PC-9 (cell line): ENCODE measurements around the gene CASKIN1. TPM values are rescaled to one million over a fixed set of nuclear protein-coding genes. Genes with fewer than 3 reads are reported as not detected.

Source experiments
- BruUV-seq: library from RNA; stranded (reverse); fragments of 400-500 nt; replicated peaks from 2 replicates; lab custom pipeline; 2021; lab: Mats Ljungman, UMichigan
- CTCF ChIA-PET: fragments of 300-600 bp; sonication (Branson Sonifier 250); formaldehyde crosslinking; loops from one replicate; lab custom pipeline; 2022; ENCODE audit warnings: antibody characterized with exemption; lab: Charles Lee
- POLR2A ChIA-PET: fragments of 300-600 bp; sonication (Branson Sonifier 250); formaldehyde crosslinking; loops from one replicate; lab custom pipeline; 2022; ENCODE audit warnings: antibody characterized with exemption; ENCODE audit not compliant: unreplicated experiment; lab: Charles Lee
- DNase-seq, 2 experiments: peaks; one replicate each; pipeline versions ENCODE4 v3.0.0 to v3.0.0-alpha.2; 2015 to 2022; ENCODE audit warnings: mixed read lengths in 1 of 2
- H2AFZ ChIP-seq: fragments of 200-600 bp; sonication (generic); 2 replicates; pipeline ENCODE4 v1.8.1; 2017; ENCODE audit warnings: antibody characterized with exemption
- H3F3A ChIP-seq: fragments of 200-600 bp; sonication (generic); 2 replicates; pipeline ENCODE4 v1.8.1; 2017; ENCODE audit warnings: antibody characterized with exemption, mild to moderate bottlenecking, low read depth; ENCODE audit not compliant: insufficient read depth
- H3K27ac ChIP-seq: fragments of 200-600 bp; sonication (generic); 2 replicates; pipeline ENCODE4 v1.6.1; 2016; ENCODE audit warnings: mixed run types
- H3K27me3 ChIP-seq: fragments of 200-600 bp; sonication (generic); 2 replicates; pipeline ENCODE4 v1.6.1; 2016; ENCODE audit warnings: low read depth, mixed run types; ENCODE audit not compliant: insufficient read depth
- H3K36me3 ChIP-seq: fragments of 200-600 bp; sonication (generic); 2 replicates; pipeline ENCODE4 v1.6.1; 2016; ENCODE audit warnings: low read depth, mixed run types
- H3K4me1 ChIP-seq: fragments of 200-600 bp; sonication (generic); replicated peaks from 2 replicates; pipeline ENCODE4 v1.6.1; 2016; ENCODE audit warnings: mixed run types; ENCODE audit not compliant: insufficient read depth
- H3K4me2 ChIP-seq: fragments of 200-600 bp; sonication (generic); 2 replicates; pipeline ENCODE4 v1.6.1; 2017; ENCODE audit warnings: mixed run types
- H3K4me3 ChIP-seq: fragments of 200-600 bp; sonication (generic); 2 replicates; pipeline ENCODE4 v1.6.1; 2016; ENCODE audit warnings: mixed run types
- H3K79me2 ChIP-seq: fragments of 200-600 bp; sonication (generic); 2 replicates; pipeline ENCODE4 v1.6.1; 2017; ENCODE audit warnings: low read depth, mixed run types
- H3K9me2 ChIP-seq: fragments of 200-600 bp; sonication (generic); 2 replicates; pipeline ENCODE4 v1.8.1; 2017; ENCODE audit warnings: mild to moderate bottlenecking; ENCODE audit not compliant: insufficient read depth
- H3K9me3 ChIP-seq: fragments of 200-600 bp; sonication (generic); 2 replicates; pipeline ENCODE4 v1.8.1; 2016; ENCODE audit warnings: low read depth; ENCODE audit not compliant: insufficient read depth
- H4K20me1 ChIP-seq: fragments of 200-600 bp; sonication (generic); 2 replicates; pipeline ENCODE4 v1.8.1; 2017; ENCODE audit not compliant: insufficient read depth
- EZH2 ChIP-seq: fragments of 200-600 bp; sonication (generic); IDR thresholded peaks from 2 replicates; pipeline ENCODE4 v1.8.0; 2017; ENCODE audit warnings: antibody characterized with exemption, low read depth
- intact Hi-C: fragments of 100-400 bp; cut with micrococcal nuclease; formaldehyde crosslinking; loops from one replicate; pipeline ENCODE4 v1.10.0; 2022; ENCODE audit not compliant: unreplicated experiment
- total RNA-seq: library from RNA; stranded (reverse); gene quantifications from 2 replicates; pipeline ENCODE4 v1.2.3, GENCODE V29; 2021
- TF ChIP-seq, protein P1 (sequence below): fragments of 200-600 bp; sonication (generic); conservative IDR thresholded peaks from 2 replicates; pipeline ENCODE4 v1.6.1; 2017; ENCODE audit warnings: mixed run types, antibody characterized with exemption, mild to moderate bottlenecking, moderate library complexity

Gene CASKIN1
- total RNA-seq, 1 experiment from 2014 or later: 2.1 TPM

- Histone ChIP-seq H3K9me3 (no peaks in the 10 kb centered on the region), H3K27ac (no peak overlapping the region), H3K27me3 (no peaks in the 10 kb centered on the region), H3K4me1 (peaks cover 9% of the 10 kb centered on the region), H2AFZ (no peak overlapping the region), H3F3A (peaks cover 9% of the 10 kb centered on the region; the same call in 1 of the 2 replicates), H3K4me2 (no peak overlapping the region), H3K79me2 (peaks cover 20% of the 10 kb centered on the region), H3K4me3 (no peak overlapping the region), H3K9me2 (no peaks in the 10 kb centered on the region), H4K20me1 (peaks cover 25% of the 10 kb centered on the region), H3K36me3 (0 out of 2 replicates have a peak, but pooled peaks cover 9% of the 10 kb centered on the region)
- BruUV-seq: no TSS peak
- ChIA-PET POLR2A (no interaction called here), CTCF (no interaction called here)
- no peak for DNase-seq
- TF ChIP-seq EZH2: no peak
- TF ChIP-seq, protein P1, sequence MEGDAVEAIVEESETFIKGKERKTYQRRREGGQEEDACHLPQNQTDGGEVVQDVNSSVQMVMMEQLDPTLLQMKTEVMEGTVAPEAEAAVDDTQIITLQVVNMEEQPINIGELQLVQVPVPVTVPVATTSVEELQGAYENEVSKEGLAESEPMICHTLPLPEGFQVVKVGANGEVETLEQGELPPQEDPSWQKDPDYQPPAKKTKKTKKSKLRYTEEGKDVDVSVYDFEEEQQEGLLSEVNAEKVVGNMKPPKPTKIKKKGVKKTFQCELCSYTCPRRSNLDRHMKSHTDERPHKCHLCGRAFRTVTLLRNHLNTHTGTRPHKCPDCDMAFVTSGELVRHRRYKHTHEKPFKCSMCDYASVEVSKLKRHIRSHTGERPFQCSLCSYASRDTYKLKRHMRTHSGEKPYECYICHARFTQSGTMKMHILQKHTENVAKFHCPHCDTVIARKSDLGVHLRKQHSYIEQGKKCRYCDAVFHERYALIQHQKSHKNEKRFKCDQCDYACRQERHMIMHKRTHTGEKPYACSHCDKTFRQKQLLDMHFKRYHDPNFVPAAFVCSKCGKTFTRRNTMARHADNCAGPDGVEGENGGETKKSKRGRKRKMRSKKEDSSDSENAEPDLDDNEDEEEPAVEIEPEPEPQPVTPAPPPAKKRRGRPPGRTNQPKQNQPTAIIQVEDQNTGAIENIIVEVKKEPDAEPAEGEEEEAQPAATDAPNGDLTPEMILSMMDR: no peak
- intact Hi-C loops: no loop called here
These were observed 26.3 kb downstream of the CASKIN1 start for GRCh38 chr16:2170080-2170479.

- Histone ChIP-seq H3K36me3 (0 out of 2 replicates have a peak, but pooled peaks cover 9% of the 10 kb centered on the region), H2AFZ (no peak overlapping the region), H3F3A (peaks cover 27% of the 10 kb centered on the region), H3K4me2 (no peak overlapping the region), H3K79me2 (peaks cover 37% of the 10 kb centered on the region), H3K9me2 (no peaks in the 10 kb centered on the region), H3K27me3 (no peaks in the 10 kb centered on the region), H3K9me3 (no peaks in the 10 kb centered on the region), H4K20me1 (peaks cover 39% of the 10 kb centered on the region), H3K27ac (no peak overlapping the region), H3K4me3 (no peak overlapping the region), H3K4me1 (peaks cover 31% of the 10 kb centered on the region)
- no TSS peak for BruUV-seq
- no peak for TF ChIP-seq EZH2
- TF ChIP-seq, protein P1: no peak
- intact Hi-C loops: no loop called here
- CTCF ChIA-PET: no interaction called here
- no peak for DNase-seq
- POLR2A ChIA-PET: interaction anchor here (0.7 kb wide), 1 partner anchor 300 kb away, joined by 3 read pairs; no protein-coding TSS in a partner anchor
These were observed 29.3 kb downstream of the CASKIN1 start for GRCh38 chr16:2167068-2167638.

DNA sequence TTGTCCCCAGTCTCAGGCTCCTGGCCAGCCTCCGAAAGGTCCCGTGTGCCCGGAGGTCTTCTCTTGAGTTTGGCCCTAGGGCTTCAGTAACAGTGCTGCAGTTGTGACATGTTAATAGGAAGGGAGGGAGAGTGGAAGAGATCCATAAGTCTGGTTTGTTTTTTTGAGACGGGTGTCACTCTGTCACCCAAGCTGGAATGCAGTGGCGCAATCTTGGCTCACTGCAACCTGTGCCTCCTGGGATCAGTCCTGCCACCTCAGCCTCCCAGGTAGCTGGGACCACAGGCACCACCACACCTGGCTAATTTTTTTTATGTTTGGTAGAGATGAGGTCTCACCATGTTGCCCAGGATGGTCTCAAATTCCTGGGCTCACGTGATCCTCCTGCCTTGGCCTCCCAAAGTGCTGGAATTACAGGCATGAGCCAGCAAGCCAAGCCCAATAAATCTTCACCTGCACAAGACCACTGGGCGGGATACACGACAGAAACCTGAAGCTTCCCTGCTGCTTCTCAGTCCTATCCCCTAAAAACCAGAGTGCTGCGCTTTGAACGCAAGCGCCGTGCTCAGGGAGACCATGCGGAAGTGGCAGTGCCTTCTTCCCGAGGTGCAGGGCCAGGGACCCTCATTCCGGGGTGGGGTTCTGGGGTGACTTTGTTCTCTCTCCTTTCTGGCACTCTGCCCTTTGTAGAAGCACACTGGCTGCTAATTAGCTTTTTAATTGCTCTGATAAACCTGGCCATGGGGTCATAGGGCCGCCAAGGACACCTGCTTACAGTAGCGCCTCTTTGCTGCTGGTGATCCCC is 29.9 kb downstream of the CASKIN1 start:
- Histone ChIP-seq H2AFZ (no peak overlapping the region), H4K20me1 (peaks cover 44% of the 10 kb centered on the region), H3K4me1 (peaks cover 38% of the 10 kb centered on the region), H3K79me2 (peaks cover 44% of the 10 kb centered on the region), H3K4me3 (no peak overlapping the region), H3K4me2 (no peak overlapping the region), H3K9me3 (no peaks in the 10 kb centered on the region), H3K36me3 (0 out of 2 replicates have a peak, but pooled peaks cover 9% of the 10 kb centered on the region), H3K27ac (no peak overlapping the region), H3K27me3 (no peaks in the 10 kb centered on the region), H3K9me2 (no peaks in the 10 kb centered on the region), H3F3A (peaks cover 34% of the 10 kb centered on the region)
- no TSS peak for BruUV-seq
- DNase-seq: peak in 1 of 2 experiments; percentile 56
- no peak for TF ChIP-seq EZH2
- TF ChIP-seq, protein P1: no peak
- intact Hi-C loops: no loop called here
- CTCF ChIA-PET: no interaction called here
- POLR2A ChIA-PET: interaction anchor here (0.7 kb wide), 1 partner anchor 301 kb away, joined by 3 read pairs; no protein-coding TSS in a partner anchor
